Measurements from ENCODE around the gene CDK10.

- TF ChIP-seq, protein P1, sequence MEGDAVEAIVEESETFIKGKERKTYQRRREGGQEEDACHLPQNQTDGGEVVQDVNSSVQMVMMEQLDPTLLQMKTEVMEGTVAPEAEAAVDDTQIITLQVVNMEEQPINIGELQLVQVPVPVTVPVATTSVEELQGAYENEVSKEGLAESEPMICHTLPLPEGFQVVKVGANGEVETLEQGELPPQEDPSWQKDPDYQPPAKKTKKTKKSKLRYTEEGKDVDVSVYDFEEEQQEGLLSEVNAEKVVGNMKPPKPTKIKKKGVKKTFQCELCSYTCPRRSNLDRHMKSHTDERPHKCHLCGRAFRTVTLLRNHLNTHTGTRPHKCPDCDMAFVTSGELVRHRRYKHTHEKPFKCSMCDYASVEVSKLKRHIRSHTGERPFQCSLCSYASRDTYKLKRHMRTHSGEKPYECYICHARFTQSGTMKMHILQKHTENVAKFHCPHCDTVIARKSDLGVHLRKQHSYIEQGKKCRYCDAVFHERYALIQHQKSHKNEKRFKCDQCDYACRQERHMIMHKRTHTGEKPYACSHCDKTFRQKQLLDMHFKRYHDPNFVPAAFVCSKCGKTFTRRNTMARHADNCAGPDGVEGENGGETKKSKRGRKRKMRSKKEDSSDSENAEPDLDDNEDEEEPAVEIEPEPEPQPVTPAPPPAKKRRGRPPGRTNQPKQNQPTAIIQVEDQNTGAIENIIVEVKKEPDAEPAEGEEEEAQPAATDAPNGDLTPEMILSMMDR (IDR thresholded peaks at IDR 0.05): no peak
- no peak for TF ChIP-seq ZFX (IDR thresholded peaks at IDR 0.05; ENCODE audit: borderline replicate concordance)
Measured at GRCh38 chr16:89658221-89658879, 28.1 kb upstream of the CDK10 start.
